HG02885 (cell line): ENCODE measurements around the gene GAD2.
"Not testable (repeated sequence)": the region's sequence is repeated elsewhere in the genome, so short reads cannot be mapped to it uniquely, and the experiment has no call there.

Experiments
- ATAC-seq: cut with Tn5 transposase; IDR thresholded peaks from one replicate; pipeline ENCODE4 v1.9.1; 2021; ENCODE audit warnings: mild to moderate bottlenecking; ENCODE audit not compliant: unreplicated experiment, poor library complexity

Gene GAD2

DNA sequence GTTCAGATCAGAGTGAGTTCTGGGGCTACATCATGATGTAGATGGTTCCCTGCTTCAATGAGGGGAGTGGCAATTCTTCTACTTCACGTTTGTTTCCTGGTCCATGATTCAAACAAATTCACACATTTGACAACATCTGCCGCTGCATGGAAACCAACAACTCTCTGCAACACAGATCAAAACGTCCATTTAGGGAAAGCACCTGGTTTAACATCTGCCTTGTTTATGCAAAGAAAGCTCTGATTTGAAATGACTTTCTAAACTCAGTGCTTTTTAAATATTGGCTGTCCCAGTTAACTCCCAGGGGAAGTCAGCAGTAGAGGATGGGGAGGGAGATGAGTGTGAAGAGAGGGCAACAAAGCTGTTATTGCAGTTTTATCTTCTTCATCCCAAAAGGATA is 93.8 kb downstream of the GAD2 start:
- ATAC-seq = peak; percentile 69

DNA sequence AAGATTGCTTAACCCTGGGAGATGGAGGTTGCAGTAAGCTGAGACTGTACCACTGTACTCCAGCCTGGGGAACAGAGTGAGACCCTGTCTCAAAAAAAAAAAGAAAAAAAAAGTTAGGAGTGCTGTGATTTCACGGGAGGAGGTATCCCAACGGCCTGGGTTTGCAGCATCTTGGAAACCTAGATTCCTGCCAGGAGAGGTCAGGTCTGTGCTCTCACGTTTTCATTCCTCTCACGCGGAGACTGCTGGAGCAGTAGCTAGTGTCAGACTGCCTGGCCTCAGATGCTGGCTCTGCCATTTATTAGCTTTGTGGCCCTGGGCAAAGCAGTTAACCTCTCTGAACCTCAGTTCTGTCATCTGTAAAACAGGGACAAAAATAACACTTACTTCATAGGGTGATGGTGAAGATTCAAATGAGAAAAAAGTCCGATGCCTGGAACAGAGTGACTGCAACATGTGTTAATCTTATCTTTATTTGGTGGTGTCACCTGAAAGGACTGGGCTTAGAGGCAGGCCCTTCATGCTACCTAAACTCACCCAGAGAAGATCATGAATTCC is 94.9 kb downstream of the GAD2 start:
- no peak for ATAC-seq

DNA sequence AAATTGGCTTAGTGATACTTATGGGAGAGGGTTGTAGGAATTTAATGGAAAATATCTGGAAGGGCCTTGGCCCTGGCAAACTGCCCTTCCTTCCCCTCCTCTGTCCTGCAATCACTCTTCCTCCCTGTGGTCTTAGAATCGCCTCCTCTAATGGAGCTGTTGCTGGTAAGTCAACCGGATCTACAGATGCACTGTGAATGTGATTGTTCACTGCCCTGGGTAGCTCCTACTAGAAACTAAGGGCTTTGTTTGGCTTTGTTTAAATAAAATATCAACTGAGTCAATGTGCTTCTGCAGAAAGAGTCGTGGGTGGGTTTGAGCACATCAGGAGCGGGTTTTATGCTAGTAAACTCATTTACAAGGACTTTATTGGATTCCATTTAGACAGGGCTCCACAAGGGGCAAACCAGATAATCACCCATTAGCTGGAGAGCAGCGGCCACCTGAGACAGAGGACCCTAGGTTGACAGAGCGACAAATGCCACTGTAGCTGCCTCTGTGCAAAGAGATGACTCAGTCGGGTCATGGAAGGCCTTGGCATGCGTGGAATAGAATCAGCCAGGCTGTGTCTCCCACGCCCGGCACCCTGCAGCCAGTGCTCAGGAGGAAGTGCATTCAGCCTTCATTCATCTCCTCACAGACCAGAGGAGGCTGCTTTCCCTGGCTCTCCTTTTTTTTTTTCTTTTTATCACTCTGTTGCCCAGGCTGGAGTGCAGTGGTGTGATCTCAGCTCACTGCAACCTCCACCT is 97.9 kb downstream of the GAD2 start:
- no peak for ATAC-seq

GRCh38 chr10:26318672-26319071 is 102.1 kb downstream of the GAD2 start:
- no peak for ATAC-seq

DNA sequence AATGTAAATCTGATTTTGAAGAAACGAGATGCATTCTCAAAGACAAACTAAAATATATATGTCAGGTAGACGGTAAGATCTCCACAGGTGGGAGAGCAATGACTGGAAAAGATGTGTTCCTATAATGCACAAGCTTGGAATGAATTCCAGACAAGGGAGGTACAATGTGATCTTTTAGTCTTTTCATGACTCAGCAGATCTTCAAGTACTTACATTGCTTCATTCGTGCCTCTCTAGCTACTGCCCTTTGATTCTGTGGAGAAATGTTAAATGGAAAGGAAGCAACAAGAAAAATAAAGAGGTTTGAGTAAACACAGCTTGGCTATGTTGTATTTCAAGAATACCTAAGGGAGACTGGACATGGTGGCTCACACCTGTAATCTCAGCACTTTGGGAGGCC is 106.6 kb downstream of the GAD2 start:
- no peak for ATAC-seq

- no peak for ATAC-seq
Observed at GRCh38 chr10:26326851-26327250, 110.3 kb downstream of the GAD2 start.

- ATAC-seq = no peak
Observed at GRCh38 chr10:26327811-26328210, 111.2 kb downstream of the GAD2 start.

- ATAC-seq = no peak
Observed at GRCh38 chr10:26331371-26331770, 114.8 kb downstream of the GAD2 start.

- ATAC-seq = no peak
Observed at GRCh38 chr10:26334232-26334931, 117.8 kb downstream of the GAD2 start.

DNA sequence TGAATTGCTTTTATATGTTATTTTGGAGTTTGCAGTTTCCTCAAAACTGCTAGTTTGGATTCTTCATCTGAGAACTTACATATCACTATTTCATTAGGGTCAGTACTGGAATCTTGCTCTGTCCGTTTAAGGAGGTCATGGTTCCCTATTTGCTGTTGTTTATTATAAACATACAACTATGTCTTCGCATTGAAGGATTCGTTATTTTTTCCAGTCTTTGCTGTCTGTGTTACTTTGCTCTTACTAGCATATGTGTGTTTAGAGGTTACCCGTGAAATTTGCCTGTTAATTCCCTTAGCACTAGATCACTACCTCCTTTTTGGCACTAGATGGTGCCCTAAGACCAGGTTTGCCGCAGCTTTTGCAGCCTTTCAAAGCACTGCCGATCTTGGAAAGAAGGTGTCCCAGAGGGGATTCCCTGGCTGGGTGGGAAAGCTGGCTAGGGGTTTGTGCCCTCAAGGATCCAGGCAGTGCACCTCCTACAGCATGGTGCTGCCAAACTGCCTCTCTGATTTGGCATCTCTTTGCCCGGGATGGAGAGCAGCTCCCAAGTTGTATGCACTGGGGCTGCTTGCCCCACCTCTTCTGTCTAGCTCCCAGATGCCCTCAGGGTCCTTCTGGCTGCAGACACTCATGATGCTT is 118.5 kb downstream of the GAD2 start:
- ATAC-seq = peak; percentile 88

- peak; percentile 57 for ATAC-seq
Observed at GRCh38 chr10:26335574-26336093, 119.1 kb downstream of the GAD2 start.

- no peak for ATAC-seq
Observed at GRCh38 chr10:26336979-26337378, 120.4 kb downstream of the GAD2 start.

- ATAC-seq = no peak
Observed at GRCh38 chr10:26341701-26342100, 125.1 kb downstream of the GAD2 start.

DNA sequence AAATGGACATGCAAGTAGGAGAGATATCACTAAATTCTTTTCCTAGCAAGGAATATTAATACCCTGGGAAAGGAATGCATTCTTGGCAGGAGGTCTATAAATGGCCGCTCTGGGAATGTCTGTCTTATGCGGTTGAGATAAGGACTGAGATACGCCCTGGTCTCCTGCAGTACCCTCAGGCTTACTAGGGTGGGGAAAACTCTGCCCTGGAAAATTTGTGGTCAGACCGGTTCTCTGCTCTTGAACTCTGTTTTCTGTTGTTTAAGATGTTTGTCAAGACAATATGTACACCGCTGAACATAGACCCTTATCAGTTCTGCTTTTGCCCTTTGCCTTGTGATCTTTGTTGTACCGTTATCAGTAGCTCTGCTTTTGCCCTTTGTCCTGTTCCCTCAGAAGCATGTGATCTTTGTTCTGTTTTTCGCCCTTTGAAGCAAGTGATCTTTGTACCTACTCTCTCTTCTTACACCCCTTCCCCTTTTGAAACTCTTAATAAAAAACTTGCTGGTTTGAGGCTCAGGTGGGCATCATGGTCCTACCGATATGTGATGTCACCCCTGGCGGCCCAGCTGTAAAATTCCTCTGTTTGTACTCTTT is 132.3 kb downstream of the GAD2 start:
- ATAC-seq = not testable (repeated sequence)
